IMR-90 (cell line): ENCODE measurements around the gene SCYGR4. TPM values are rescaled to one million over a fixed set of nuclear protein-coding genes. Genes with fewer than 3 reads are reported as not detected.

Experiments used
- ATAC-seq: fragments of 200-7000 bp; cut with Tn5 transposase; 2 replicates; pipeline ENCODE4 v1.9.1; 2020; ENCODE audit warnings: low read depth, mild to moderate bottlenecking, moderate library complexity
- BruUV-seq: library from RNA; stranded (reverse); fragments of 400-500 nt; replicated peaks from 2 replicates; lab custom pipeline; 2021; lab: Mats Ljungman, UMichigan
- CTCF ChIA-PET: fragments of 300-600 bp; formaldehyde crosslinking; extraction: SDS; loops from one replicate; lab custom pipeline; 2021; ENCODE audit warnings: antibody characterized with exemption; lab: Yijun Ruan, JAX
- POLR2A ChIA-PET: fragments of 300-600 bp; sonication (Branson Sonifier 250); formaldehyde crosslinking; loops from one replicate; lab custom pipeline; 2022; ENCODE audit warnings: antibody characterized with exemption; ENCODE audit not compliant: unreplicated experiment; lab: Charles Lee
- DNase-seq: peaks from one replicate; pipeline ENCODE4 v3.0.0; 2013
- H2AFZ ChIP-seq: replicated peaks from 2 replicates; pipeline ENCODE3; 2013; ENCODE audit warnings: low read length, mild to moderate bottlenecking; ENCODE audit not compliant: poor library complexity
- H2AK5ac ChIP-seq: 2 replicates; pipeline ENCODE4 v1.6.1; 2013; ENCODE audit warnings: low read depth, low read length, inconsistent platforms
- H2AK9ac ChIP-seq: replicated peaks from 2 replicates; pipeline ENCODE3; 2013; ENCODE audit warnings: mild to moderate bottlenecking, low read depth, low read length, moderate library complexity; ENCODE audit not compliant: poor library complexity
- H2BK120ac ChIP-seq: 2 replicates; pipeline ENCODE4 v1.6.1; 2013; ENCODE audit warnings: low read depth, low read length, inconsistent platforms
- H2BK15ac ChIP-seq: 3 replicates; pipeline ENCODE4 v1.6.1; 2013; ENCODE audit warnings: low read depth, low read length, inconsistent platforms
- H2BK20ac ChIP-seq: 2 replicates; pipeline ENCODE4 v1.6.1; 2013; ENCODE audit warnings: low read depth, mild to moderate bottlenecking, inconsistent platforms, low read length, moderate library complexity
- H2BK5ac ChIP-seq: 2 replicates; pipeline ENCODE4 v1.6.1; 2013; ENCODE audit warnings: mild to moderate bottlenecking, low read depth, low read length, inconsistent platforms; ENCODE audit not compliant: poor library complexity, severe bottlenecking
- H3K14ac ChIP-seq: replicated peaks from 2 replicates; pipeline ENCODE4 v1.6.1; 2013; ENCODE audit warnings: low read depth, low read length, inconsistent platforms
- H3K18ac ChIP-seq: 2 replicates; pipeline ENCODE4 v1.6.1; 2013; ENCODE audit warnings: low read depth, low read length, control low read depth
- H3K23ac ChIP-seq: 2 replicates; pipeline ENCODE4 v1.6.1; 2013; ENCODE audit warnings: low read depth, low read length, inconsistent platforms
- H3K27ac ChIP-seq: 2 replicates; pipeline ENCODE4 v1.5.1; 2013; ENCODE audit warnings: mild to moderate bottlenecking, control low read depth, low read length; ENCODE audit not compliant: insufficient read depth
- H3K27me3 ChIP-seq: 2 replicates; pipeline ENCODE4 v1.6.1; 2013; ENCODE audit warnings: low read length; ENCODE audit not compliant: control insufficient read depth, insufficient read depth
- H3K36me3 ChIP-seq: 2 replicates; pipeline ENCODE4 v1.6.1; 2013; ENCODE audit warnings: low read length, mixed read lengths; ENCODE audit not compliant: control insufficient read depth, insufficient read depth
- H3K4ac ChIP-seq: 2 replicates; pipeline ENCODE4 v1.6.1; 2013; ENCODE audit warnings: low read depth, low read length, inconsistent platforms
- H3K4me1 ChIP-seq: 2 replicates; pipeline ENCODE4 v1.6.1; 2013; ENCODE audit warnings: low read length, mixed read lengths; ENCODE audit not compliant: control insufficient read depth, insufficient read depth
- H3K4me2 ChIP-seq: 2 replicates; pipeline ENCODE4 v1.6.1; 2013; ENCODE audit warnings: low read depth, mild to moderate bottlenecking, control low read depth, low read length, moderate library complexity
- H3K4me3 ChIP-seq: 2 replicates; pipeline ENCODE4 v1.5.1; 2013; ENCODE audit warnings: low read depth, mild to moderate bottlenecking, control low read depth, low read length, moderate library complexity; ENCODE audit not compliant: insufficient read depth
- H3K56ac ChIP-seq: 2 replicates; pipeline ENCODE4 v1.6.1; 2013; ENCODE audit warnings: low read length, inconsistent platforms; ENCODE audit not compliant: insufficient read depth; ENCODE audit errors: extremely low read depth
- H3K79me1 ChIP-seq, 2 experiments: 2 replicates each; pipeline ENCODE4 v1.6.1; 2013; ENCODE audit warnings: low read length in 2 of 2, inconsistent platforms in 1 of 2, low read depth in 1 of 2
- H3K9ac ChIP-seq: 2 replicates; pipeline ENCODE4 v1.6.1; 2013; ENCODE audit warnings: low read depth, low read length, control low read depth
- H3K9me1 ChIP-seq: 2 replicates; pipeline ENCODE4 v1.6.1; 2013; ENCODE audit warnings: low read length, inconsistent platforms; ENCODE audit not compliant: insufficient read depth
- H3K9me3 ChIP-seq: 2 replicates; pipeline ENCODE4 v1.6.1; 2013; ENCODE audit warnings: low read length; ENCODE audit not compliant: control insufficient read depth, insufficient read depth
- H4K20me1 ChIP-seq: 2 replicates; pipeline ENCODE4 v1.6.1; 2013; ENCODE audit warnings: low read length, inconsistent platforms; ENCODE audit not compliant: insufficient read depth
- H4K5ac ChIP-seq: 2 replicates; pipeline ENCODE4 v1.6.1; 2013; ENCODE audit warnings: mild to moderate bottlenecking, low read depth, low read length, control low read depth
- H4K8ac ChIP-seq, 2 experiments: 2 replicates each; pipeline ENCODE4 v1.6.1; 2013; ENCODE audit warnings: low read depth in 2 of 2, low read length in 2 of 2, control low read depth in 1 of 2, inconsistent platforms in 1 of 2
- H4K91ac ChIP-seq: 2 replicates; pipeline ENCODE4 v1.6.1; 2013; ENCODE audit warnings: low read depth, low read length, inconsistent platforms; ENCODE audit not compliant: insufficient read depth
- BHLHE40 ChIP-seq: fragments of 150-350 bp; IDR thresholded peaks from 2 replicates; pipeline ENCODE4 v1.6.1; 2016; ENCODE audit warnings: mild to moderate bottlenecking, low read depth, low read length
- CEBPB ChIP-seq: IDR thresholded peaks from 2 replicates; pipeline ENCODE4 v1.6.1; 2012; ENCODE audit warnings: low read depth, low read length, improper control_type of control experiment
- FOS ChIP-seq: fragments of 150-350 bp; IDR thresholded peaks from 2 replicates; pipeline ENCODE4 v1.6.1; 2016; ENCODE audit warnings: low read depth, low read length
- NFE2L2 ChIP-seq: fragments of 150-350 bp; IDR thresholded peaks from 2 replicates; pipeline ENCODE4 v1.6.1; 2016; ENCODE audit warnings: low read depth, mild to moderate bottlenecking, low read length
- WGBS, 2 experiments: methylation state at CpG; one replicate each; pipeline versions ENCODE4 v1.1.5 to v1.1.7; 2013; ENCODE audit warnings: missing lambda C conversion rate in 2 of 2; ENCODE audit not compliant: insufficient read length in 1 of 2; ENCODE audit errors: extremely low coverage in 2 of 2; 5-methylcytosine and 5-hydroxymethylcytosine counted together
- dilution Hi-C: fragments of 300-500 bp; cut with HindIII; formaldehyde crosslinking; loops from one replicate; pipeline ENCODE4 v1.14.3; 2018; ENCODE audit warnings: low sequenced_read_pairs; ENCODE audit not compliant: unreplicated experiment
- in situ Hi-C: fragments of 300-500 bp; cut with MboI; formaldehyde crosslinking; loops from 3 replicates; pipeline ENCODE4 v1.14.3; 2019; ENCODE audit warnings: low sequenced_read_pairs, inconsistent platforms, mixed read lengths
- intact Hi-C: fragments of 100-400 bp; cut with micrococcal nuclease; formaldehyde crosslinking; loops from 2 replicates; pipeline ENCODE4 v1.10.0; 2022
- polyA plus RNA-seq, 3 experiments: library from polyadenylated mRNA; depleted of rRNA; stranded (reverse); fragments of >200 nt; gene quantifications; 2 replicates each; pipeline ENCODE4 v1.2.3, GENCODE V29; 2012; ENCODE audit warnings: low replicate concordance in 1 of 3
- total RNA-seq: library from RNA; depleted of rRNA; stranded (reverse); fragments of >200 nt; gene quantifications from 2 replicates; pipeline ENCODE4 v1.2.3, GENCODE V29; 2012

SCYGR4 gene
- total and polyA plus RNA-seq, 2 of the 4 experiments (the other 2 are of a cell fraction): not detected

- Histone ChIP-seq H2BK15ac (no peak overlapping the region), H3K9ac (no peak overlapping the region), H2BK20ac (no peak overlapping the region; the same call in 1 of the 2 replicates), H3K14ac (no peak overlapping the region), H4K20me1 (no peaks in the 10 kb centered on the region), H3K4me2 (no peak overlapping the region), H3K4me3 (no peak overlapping the region), H3K9me1 (no peaks in the 10 kb centered on the region), H3K4me1 (no peaks in the 10 kb centered on the region), H3K27ac (no peak overlapping the region), H2AK9ac (no peak overlapping the region), H2BK5ac (no peak overlapping the region), H2AFZ (no peak overlapping the region), H2AK5ac (no peak overlapping the region), H4K8ac (no peak overlapping the region), H3K79me1 (no peaks in the 10 kb centered on the region), H3K56ac (no peak overlapping the region), H4K5ac (no peak overlapping the region), H3K4ac (no peak overlapping the region), H3K18ac (no peak overlapping the region), H3K9me3 (no peaks in the 10 kb centered on the region), H2BK120ac (no peak overlapping the region), H3K36me3 (no peaks in the 10 kb centered on the region), H3K23ac (no peak overlapping the region), H3K27me3 (no peaks in the 10 kb centered on the region), H4K91ac (no peak overlapping the region)
- in situ Hi-C loops: no loop called here
- DNase-seq (peak; percentile 91), ATAC-seq (peak; percentile 81)
- dilution Hi-C loops: no loop called here
- TF ChIP-seq NFE2L2: no peak
- TF ChIP-seq CEBPB: peak; percentile 91
- peak; percentile 99 for TF ChIP-seq FOS
- peak; percentile 41; the same call in 1 of the 2 replicates for TF ChIP-seq BHLHE40
- no CpG with 5 or more reads among the region's 1 CpG for WGBS, 2 experiments
- no TSS peak for BruUV-seq
- intact Hi-C loops: loop anchor here (1.0 to 5.0 kb wide), 3 partner anchors 175 to 249 kb away; no protein-coding TSS in a partner anchor
- ChIA-PET POLR2A (no interaction called here), CTCF (no interaction called here)
These were observed 38.2 kb downstream of the SCYGR4 start for GRCh38 chr2:227655454-227655853.
